PC-3 (cell line): ENCODE data around the gene STRADA. TPM values are rescaled to one million over a fixed set of nuclear protein-coding genes. Genes with fewer than 3 reads are reported as not detected.
A peak's percentile ranks its signal among the peaks of the same experiment; 100 is the strongest.
"Not testable (repeated sequence)": the region's sequence is repeated elsewhere in the genome, so short reads cannot be mapped to it uniquely, and the experiment has no call there.

Experiments used
- ATAC-seq: fragments of 200-7000 bp; cut with Tn5 transposase; 2 replicates; pipeline ENCODE4 v1.9.1; 2020; ENCODE audit warnings: mild to moderate bottlenecking, moderate library complexity
- BruUV-seq: library from RNA; stranded (reverse); fragments of 400-500 nt; replicated peaks from 2 replicates; lab custom pipeline; 2021; lab: Mats Ljungman, UMichigan
- CTCF ChIA-PET: fragments of 300-600 bp; sonication (Branson Sonifier 250); formaldehyde crosslinking; loops from one replicate; lab custom pipeline; 2022; ENCODE audit warnings: antibody characterized with exemption; lab: Charles Lee
- POLR2A ChIA-PET: fragments of 300-600 bp; sonication (Branson Sonifier 250); formaldehyde crosslinking; loops from one replicate; lab custom pipeline; 2022; ENCODE audit warnings: antibody characterized with exemption; ENCODE audit not compliant: unreplicated experiment; lab: Charles Lee
- DNase-seq: peaks from one replicate; pipeline ENCODE4 v3.0.0-alpha.2; 2015
- H2AFZ ChIP-seq: fragments of 300-600 bp; sonication (generic); 2 replicates; pipeline ENCODE4 v1.6.0; 2016; ENCODE audit warnings: antibody characterized with exemption, low read length
- H3F3A ChIP-seq: fragments of 300-600 bp; sonication (generic); one replicate; pipeline ENCODE4 v1.6.0; 2017; ENCODE audit warnings: antibody characterized with exemption, low read length, control low read depth, mild to moderate bottlenecking; ENCODE audit not compliant: unreplicated experiment
- H3K27ac ChIP-seq: fragments of 300-600 bp; sonication (generic); 2 replicates; pipeline ENCODE4 v1.5.1; 2016; ENCODE audit warnings: mild to moderate bottlenecking, low read length
- H3K27me3 ChIP-seq: fragments of 300-600 bp; sonication (generic); 2 replicates; pipeline ENCODE4 v1.6.1; 2016; ENCODE audit warnings: low read length, mixed read lengths
- H3K36me3 ChIP-seq: fragments of 300-600 bp; sonication (generic); 2 replicates; pipeline ENCODE4 v1.6.1; 2016; ENCODE audit warnings: low read depth, mixed run types, low read length, mixed read lengths
- H3K4me1 ChIP-seq: fragments of 300-600 bp; sonication (generic); 2 replicates; pipeline ENCODE4 v1.5.1; 2016; ENCODE audit warnings: low read length; ENCODE audit not compliant: insufficient read depth
- H3K4me2 ChIP-seq: fragments of 300-600 bp; sonication (generic); 2 replicates; pipeline ENCODE4 v1.6.0; 2016; ENCODE audit warnings: low read length
- H3K4me3 ChIP-seq: fragments of 300-600 bp; sonication (generic); 2 replicates; pipeline ENCODE4 v1.5.1; 2016; ENCODE audit warnings: mild to moderate bottlenecking, low read length, mixed read lengths
- H3K79me2 ChIP-seq: fragments of 300-600 bp; sonication (generic); 2 replicates; pipeline ENCODE4 v1.6.1; 2017; ENCODE audit warnings: low read length, mixed read lengths
- H3K9ac ChIP-seq: fragments of 300-600 bp; sonication (generic); 2 replicates; pipeline ENCODE4 v1.6.0; 2016; ENCODE audit warnings: mild to moderate bottlenecking, low read length
- H3K9me2 ChIP-seq: fragments of 300-600 bp; sonication (generic); replicated peaks from 2 replicates; pipeline ENCODE4 v1.6.1; 2016; ENCODE audit warnings: mixed run types, low read length, mixed read lengths
- H3K9me3 ChIP-seq: fragments of 300-600 bp; sonication (generic); 2 replicates; pipeline ENCODE4 v1.6.1; 2016; ENCODE audit warnings: low read length, mixed read lengths
- H4K20me1 ChIP-seq: fragments of 300-600 bp; sonication (generic); 2 replicates; pipeline ENCODE4 v1.6.1; 2016; ENCODE audit warnings: low read length, mixed read lengths
- EZH2 ChIP-seq: fragments of 300-600 bp; sonication (generic); IDR thresholded peaks from one replicate; pipeline ENCODE4 v1.6.1; 2017; ENCODE audit warnings: antibody characterized with exemption, mild to moderate bottlenecking, low read length; ENCODE audit not compliant: unreplicated experiment
- EZH2phosphoT487 ChIP-seq: fragments of 300-600 bp; sonication (generic); IDR thresholded peaks from 2 replicates; pipeline ENCODE4 v1.6.1; 2018; ENCODE audit warnings: mild to moderate bottlenecking, antibody characterized with exemption, low read length, borderline replicate concordance
- intact Hi-C: fragments of 100-400 bp; cut with micrococcal nuclease; formaldehyde crosslinking; loops from 2 replicates; pipeline ENCODE4 v1.9.0; 2023
- total RNA-seq: library from RNA; depleted of rRNA; stranded (reverse); fragments of >200 nt; gene quantifications from 2 replicates; pipeline ENCODE4 v1.2.3, GENCODE V29; 2014
- TF ChIP-seq, protein P1 (sequence below): fragments of 300-600 bp; sonication (generic); conservative IDR thresholded peaks from 2 replicates; pipeline ENCODE4 v1.5.1; 2017; ENCODE audit warnings: antibody characterized with exemption, low read depth, mild to moderate bottlenecking, low read length

Gene STRADA
- total RNA-seq, 1 experiment from 2014 or later, result 17.9 TPM

GRCh38 chr17:63740464-63741142 lies 996 bp downstream of the STRADA start:
- intact Hi-C loops, result loop anchor here (1.0 to 5.0 kb wide), 3 partner anchors 33 to 118 kb away; partner anchors contain the start of genes CCDC47 and MAP3K3

GRCh38 chr17:63735691-63736090 lies 5.9 kb downstream of the STRADA start:
- Histone ChIP-seq H3K4me1 (peaks cover 6% of the 10 kb centered on the region; the same call in 1 of the 2 replicates), H3K4me2 (no peak overlapping the region), H3K9ac (no peak overlapping the region), H3K79me2 (peaks cover 12% of the 10 kb centered on the region), H3K27me3 (no peaks in the 10 kb centered on the region), H4K20me1 (no peaks in the 10 kb centered on the region), H3K27ac (no peak overlapping the region), H3K36me3 (no peaks in the 10 kb centered on the region), H3K4me3 (no peak overlapping the region), H3K9me3 (no peaks in the 10 kb centered on the region), H2AFZ (no peak overlapping the region), H3F3A (peaks cover 4% of the 10 kb centered on the region), H3K9me2 (no peaks in the 10 kb centered on the region)
- no TSS peak for BruUV-seq
- DNase-seq, result no peak
- intact Hi-C loops, result no loop called here
- ChIA-PET POLR2A (no interaction called here), CTCF (no interaction called here)
- no peak for ATAC-seq
- TF ChIP-seq EZH2phosphoT487, result no peak
- TF ChIP-seq, protein P1, sequence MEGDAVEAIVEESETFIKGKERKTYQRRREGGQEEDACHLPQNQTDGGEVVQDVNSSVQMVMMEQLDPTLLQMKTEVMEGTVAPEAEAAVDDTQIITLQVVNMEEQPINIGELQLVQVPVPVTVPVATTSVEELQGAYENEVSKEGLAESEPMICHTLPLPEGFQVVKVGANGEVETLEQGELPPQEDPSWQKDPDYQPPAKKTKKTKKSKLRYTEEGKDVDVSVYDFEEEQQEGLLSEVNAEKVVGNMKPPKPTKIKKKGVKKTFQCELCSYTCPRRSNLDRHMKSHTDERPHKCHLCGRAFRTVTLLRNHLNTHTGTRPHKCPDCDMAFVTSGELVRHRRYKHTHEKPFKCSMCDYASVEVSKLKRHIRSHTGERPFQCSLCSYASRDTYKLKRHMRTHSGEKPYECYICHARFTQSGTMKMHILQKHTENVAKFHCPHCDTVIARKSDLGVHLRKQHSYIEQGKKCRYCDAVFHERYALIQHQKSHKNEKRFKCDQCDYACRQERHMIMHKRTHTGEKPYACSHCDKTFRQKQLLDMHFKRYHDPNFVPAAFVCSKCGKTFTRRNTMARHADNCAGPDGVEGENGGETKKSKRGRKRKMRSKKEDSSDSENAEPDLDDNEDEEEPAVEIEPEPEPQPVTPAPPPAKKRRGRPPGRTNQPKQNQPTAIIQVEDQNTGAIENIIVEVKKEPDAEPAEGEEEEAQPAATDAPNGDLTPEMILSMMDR, result no peak
- no peak for TF ChIP-seq EZH2

More at GRCh38 chr17:63740464-63741142, 996 bp downstream of the STRADA start:
- POLR2A ChIA-PET, result interaction anchor here (0.6 to 0.7 kb wide), 3 partner anchors 33 to 109 kb away, joined by 3 to 5 read pairs (median 3); partner anchors contain the start of gene CCDC47
- Histone ChIP-seq H3K9ac (peak overlapping the region; percentile 88), H3K4me3 (peak overlapping the region; percentile 87), H3K27ac (peak overlapping the region; percentile 56), H3K4me2 (peak overlapping the region; percentile 99), H2AFZ (peak overlapping the region; percentile 86), H3K36me3 (peaks cover 1% of the 10 kb centered on the region; the same call in 1 of the 2 replicates), H4K20me1 (no peaks in the 10 kb centered on the region), H3K27me3 (no peaks in the 10 kb centered on the region), H3K79me2 (peaks cover 19% of the 10 kb centered on the region), H3K4me1 (peaks cover 15% of the 10 kb centered on the region; the same call in 1 of the 2 replicates), H3K9me2 (no peaks in the 10 kb centered on the region), H3F3A (peaks cover 10% of the 10 kb centered on the region), H3K9me3 (no peaks in the 10 kb centered on the region)
- BruUV-seq, result TSS peak; percentile 52
- CTCF ChIA-PET, result interaction anchor here (0.6 kb wide), 2 partner anchors 101 to 125 kb away, joined by 3 to 5 read pairs; no protein-coding TSS in a partner anchor
- TF ChIP-seq EZH2, result no peak
- no peak for TF ChIP-seq EZH2phosphoT487
- TF ChIP-seq, protein P1, result no peak
- DNase-seq (peak; percentile 51), ATAC-seq (no peak)

GRCh38 chr17:63722403-63722802 lies 19.2 kb downstream of the STRADA start:
- ATAC-seq (no peak), DNase-seq (no peak)
- Histone ChIP-seq H3K9me2 (no peaks in the 10 kb centered on the region), H4K20me1 (no peaks in the 10 kb centered on the region; the same call in 1 of the 2 replicates), H3K9me3 (no peaks in the 10 kb centered on the region), H3K9ac (no peak overlapping the region), H3F3A (no peaks in the 10 kb centered on the region), H3K27me3 (no peaks in the 10 kb centered on the region), H3K27ac (no peak overlapping the region), H2AFZ (no peak overlapping the region), H3K4me1 (no peaks in the 10 kb centered on the region), H3K36me3 (peaks cover 14% of the 10 kb centered on the region; the same call in 1 of the 2 replicates), H3K4me3 (no peak overlapping the region), H3K4me2 (no peak overlapping the region), H3K79me2 (no peaks in the 10 kb centered on the region)
- intact Hi-C loops, result no loop called here
- POLR2A ChIA-PET, result interaction anchor here (0.6 to 0.7 kb wide), 2 partner anchors 488 to 1132 kb away, joined by 5 read pairs; no protein-coding TSS in a partner anchor
- TF ChIP-seq EZH2phosphoT487, result no peak
- TF ChIP-seq EZH2, result no peak
- TF ChIP-seq, protein P1, result no peak
- no TSS peak for BruUV-seq
- CTCF ChIA-PET, result no interaction called here

DNA sequence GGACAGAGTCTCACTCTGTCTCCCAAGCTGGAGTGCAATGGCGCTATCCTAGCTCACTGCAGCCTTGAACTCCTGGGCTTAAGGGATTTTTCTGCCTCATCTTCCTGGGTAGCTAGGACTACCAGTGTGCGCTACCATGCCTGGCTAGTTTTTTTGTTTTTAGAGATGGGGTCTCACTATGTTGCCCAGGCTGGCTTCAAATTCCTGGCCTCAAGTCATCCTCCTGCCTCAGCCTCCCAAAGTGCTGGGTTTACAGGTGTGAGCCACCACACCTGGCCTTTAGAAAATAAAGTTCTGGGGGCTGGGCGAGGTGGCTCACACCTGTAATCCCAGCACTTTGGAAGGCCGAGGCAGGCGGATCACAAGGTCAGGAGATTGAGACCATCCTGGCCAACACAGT lies 21.4 kb downstream of the STRADA start:
- H3K27me3 ChIP-seq, H3F3A ChIP-seq, H3K9me2 ChIP-seq, H4K20me1 ChIP-seq, CTCF ChIA-PET, H3K9ac ChIP-seq, ATAC-seq, BruUV-seq, intact Hi-C loops, H3K4me3 ChIP-seq, POLR2A ChIA-PET, H3K9me3 ChIP-seq, H3K36me3 ChIP-seq, DNase-seq, H3K4me1 ChIP-seq, H3K4me2 ChIP-seq, H3K27ac ChIP-seq, H2AFZ ChIP-seq, H3K79me2 ChIP-seq: not testable (repeated sequence)
